Cerebellar nuclear complex (tissue), 1 donor: Measurements from ENCODE around the gene MED12L.
"Not testable (repeated sequence)": the region's sequence is repeated elsewhere in the genome, so short reads cannot be mapped to it uniquely, and the experiment has no call there.

ENCODE experiments used
- DNase-seq, 2 experiments: peaks; one replicate each; lab custom pipeline; 2025; lab: John Stamatoyannopoulos, UW

Gene MED12L

GRCh38 chr3:151213881-151214280, 128.4 kb downstream of the MED12L start:
- no peak for DNase-seq

- no peak for DNase-seq
Measured at GRCh38 chr3:151214459-151214858, 129.0 kb downstream of the MED12L start.

- DNase-seq, result no peak
Measured at GRCh38 chr3:151216641-151217607, 131.5 kb downstream of the MED12L start.

GRCh38 chr3:151218136-151218535, 132.7 kb downstream of the MED12L start:
- no peak for DNase-seq

GRCh38 chr3:151219056-151219455, 133.6 kb downstream of the MED12L start:
- DNase-seq, result no peak

GRCh38 chr3:151224268-151224866, 138.9 kb downstream of the MED12L start:
- no peak for DNase-seq

- DNase-seq, result no peak
Measured at GRCh38 chr3:151225040-151225975, 139.8 kb downstream of the MED12L start.

- no peak for DNase-seq
Measured at GRCh38 chr3:151226088-151226563, 140.7 kb downstream of the MED12L start.

- DNase-seq, result no peak
Measured at GRCh38 chr3:151226825-151227224, 141.4 kb downstream of the MED12L start.

- no peak for DNase-seq
Measured at GRCh38 chr3:151227266-151227806, 141.9 kb downstream of the MED12L start.

- peak in 1 of 2 experiments; percentile 54 for DNase-seq
Measured at GRCh38 chr3:151227807-151228665, 142.6 kb downstream of the MED12L start.

- no peak for DNase-seq
Measured at GRCh38 chr3:151228666-151229040, 143.2 kb downstream of the MED12L start.

- DNase-seq, result no peak
Measured at GRCh38 chr3:151230646-151231045, 145.2 kb downstream of the MED12L start.

GRCh38 chr3:151232403-151232802, 146.9 kb downstream of the MED12L start:
- DNase-seq, result not testable (repeated sequence)

GRCh38 chr3:151232991-151233390, 147.5 kb downstream of the MED12L start:
- DNase-seq, result no peak

GRCh38 chr3:151234825-151235224, 149.4 kb downstream of the MED12L start:
- no peak for DNase-seq

GRCh38 chr3:151236316-151236715, 150.9 kb downstream of the MED12L start:
- no peak for DNase-seq

GRCh38 chr3:151236736-151237135, 151.3 kb downstream of the MED12L start:
- DNase-seq, result no peak

GRCh38 chr3:151242006-151242405, 156.5 kb downstream of the MED12L start:
- DNase-seq, result not testable (repeated sequence)

- DNase-seq, result no peak
Measured at GRCh38 chr3:151248772-151249337, 163.4 kb downstream of the MED12L start.
